ENCODE measurements around the gene QSOX1.

Gene QSOX1

DNA sequence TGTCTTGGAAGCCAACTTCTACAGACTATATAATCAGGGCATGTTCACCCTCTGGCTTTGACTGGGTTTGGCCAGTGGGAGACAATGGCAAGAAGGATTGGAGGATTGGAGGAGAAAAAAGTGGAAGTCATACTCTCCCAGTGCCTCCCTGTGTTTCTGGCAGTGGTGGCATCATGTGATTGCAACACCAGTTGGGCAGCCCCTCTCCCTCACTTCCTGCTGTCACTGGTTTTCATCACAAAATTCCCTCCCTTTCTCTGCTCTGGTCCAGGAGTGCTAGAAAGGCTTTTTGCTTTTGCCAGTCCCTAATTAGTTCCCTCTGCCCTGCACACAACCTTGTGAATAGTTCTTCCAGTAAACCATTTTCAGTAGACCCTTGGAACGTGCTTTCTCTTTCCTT, 3.7 kb upstream of the QSOX1 start:
- no peak for DNase-seq

DNA sequence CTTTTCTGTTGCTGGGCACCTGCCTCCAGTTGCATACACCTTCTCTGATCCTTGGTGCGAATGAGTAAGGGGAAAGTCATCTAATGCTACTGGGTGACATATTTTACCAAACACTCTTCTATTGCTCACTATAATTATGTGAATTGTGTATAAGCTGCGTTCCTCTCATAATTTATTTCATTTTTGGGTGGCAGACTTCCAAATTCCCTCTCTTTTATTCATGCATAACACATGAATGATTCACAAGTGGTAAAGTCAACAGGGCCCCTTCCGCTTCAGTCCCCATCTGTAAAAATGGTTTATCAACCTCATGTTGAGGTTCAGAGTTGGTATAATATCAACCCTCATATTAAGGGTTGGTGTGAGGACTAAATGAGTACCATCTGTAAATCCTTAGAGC, 3.2 kb upstream of the QSOX1 start:
- no peak for DNase-seq

GRCh38 chr1:180152588-180152987, 2.1 kb upstream of the QSOX1 start:
- no peak for DNase-seq

DNA sequence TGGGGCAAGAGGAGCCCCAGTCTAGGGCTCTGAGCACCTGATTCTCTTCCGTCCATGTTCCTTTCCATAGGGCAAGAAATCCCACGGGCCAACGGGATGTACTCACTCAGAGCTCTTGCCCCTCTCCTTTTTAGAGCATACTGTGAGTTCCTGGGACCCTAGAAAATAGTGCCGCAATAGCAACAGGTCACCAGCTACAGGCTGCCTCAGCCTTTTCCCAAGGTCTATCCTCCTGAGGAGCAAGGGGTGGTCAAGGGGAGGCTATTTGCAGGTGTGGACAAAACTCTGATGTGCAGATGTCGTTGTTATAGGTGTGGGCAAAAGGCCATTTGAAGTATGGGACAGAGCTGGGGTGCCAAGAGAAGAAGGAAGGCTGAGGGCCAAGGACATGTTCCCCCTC, 1.6 kb upstream of the QSOX1 start:
- DNase-seq: no peak

GRCh38 chr1:180154003-180154324, 705 bp upstream of the QSOX1 start:
- DNase-seq: peak; percentile 52

DNA sequence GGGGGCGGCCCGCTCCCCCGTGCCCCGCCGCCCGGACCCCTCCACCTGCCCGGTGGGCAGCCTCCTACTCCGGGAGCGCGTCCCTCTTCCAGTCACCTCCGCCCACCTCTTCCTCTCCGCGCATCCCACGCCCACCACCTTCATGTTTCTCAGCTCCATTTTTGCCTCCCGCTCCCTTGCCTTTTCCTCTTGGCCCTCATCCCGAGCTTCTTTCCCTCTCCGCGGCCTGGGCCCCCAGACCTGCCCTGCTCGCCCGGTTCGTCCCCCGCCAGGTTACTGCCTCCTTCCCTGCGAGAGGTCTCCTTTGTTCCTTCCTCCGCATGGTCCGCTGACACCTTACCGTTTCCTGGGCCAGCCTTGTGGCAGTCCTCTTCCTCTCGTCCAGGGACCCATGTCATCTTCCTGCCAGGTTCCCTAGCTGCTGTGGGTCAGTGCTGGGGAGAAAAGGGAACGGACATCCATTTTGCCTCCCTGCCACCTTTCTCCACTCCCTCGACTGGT, 563 bp downstream of the QSOX1 start:
- DNase-seq: peak; percentile 59

DNA sequence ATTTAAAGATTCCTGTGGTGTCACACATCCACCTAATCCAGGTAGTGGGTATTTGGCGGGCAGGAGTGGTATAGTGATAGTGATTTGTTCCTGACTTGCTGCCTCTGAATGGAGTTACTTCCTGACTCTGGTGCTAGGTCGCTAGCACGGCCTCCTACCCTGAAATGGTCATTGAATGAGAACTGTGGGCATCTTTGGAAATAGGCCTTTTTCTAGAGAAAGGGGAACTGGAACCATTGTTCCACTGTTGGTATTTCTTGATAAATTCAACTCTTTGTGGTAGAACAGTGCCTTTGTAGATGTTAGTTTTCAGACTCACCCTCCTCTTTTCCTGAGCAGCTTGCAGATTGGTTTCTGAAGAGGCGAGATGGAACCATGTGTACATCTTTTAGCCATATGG, 1.5 kb downstream of the QSOX1 start:
- DNase-seq: no peak

GRCh38 chr1:180156631-180157091, 2.0 kb downstream of the QSOX1 start:
- no peak for DNase-seq

GRCh38 chr1:180157108-180157507, 2.4 kb downstream of the QSOX1 start:
- no peak for DNase-seq

- DNase-seq: peak; percentile 46
These were observed 2.9 kb downstream of the QSOX1 start for GRCh38 chr1:180157576-180158057.

DNA sequence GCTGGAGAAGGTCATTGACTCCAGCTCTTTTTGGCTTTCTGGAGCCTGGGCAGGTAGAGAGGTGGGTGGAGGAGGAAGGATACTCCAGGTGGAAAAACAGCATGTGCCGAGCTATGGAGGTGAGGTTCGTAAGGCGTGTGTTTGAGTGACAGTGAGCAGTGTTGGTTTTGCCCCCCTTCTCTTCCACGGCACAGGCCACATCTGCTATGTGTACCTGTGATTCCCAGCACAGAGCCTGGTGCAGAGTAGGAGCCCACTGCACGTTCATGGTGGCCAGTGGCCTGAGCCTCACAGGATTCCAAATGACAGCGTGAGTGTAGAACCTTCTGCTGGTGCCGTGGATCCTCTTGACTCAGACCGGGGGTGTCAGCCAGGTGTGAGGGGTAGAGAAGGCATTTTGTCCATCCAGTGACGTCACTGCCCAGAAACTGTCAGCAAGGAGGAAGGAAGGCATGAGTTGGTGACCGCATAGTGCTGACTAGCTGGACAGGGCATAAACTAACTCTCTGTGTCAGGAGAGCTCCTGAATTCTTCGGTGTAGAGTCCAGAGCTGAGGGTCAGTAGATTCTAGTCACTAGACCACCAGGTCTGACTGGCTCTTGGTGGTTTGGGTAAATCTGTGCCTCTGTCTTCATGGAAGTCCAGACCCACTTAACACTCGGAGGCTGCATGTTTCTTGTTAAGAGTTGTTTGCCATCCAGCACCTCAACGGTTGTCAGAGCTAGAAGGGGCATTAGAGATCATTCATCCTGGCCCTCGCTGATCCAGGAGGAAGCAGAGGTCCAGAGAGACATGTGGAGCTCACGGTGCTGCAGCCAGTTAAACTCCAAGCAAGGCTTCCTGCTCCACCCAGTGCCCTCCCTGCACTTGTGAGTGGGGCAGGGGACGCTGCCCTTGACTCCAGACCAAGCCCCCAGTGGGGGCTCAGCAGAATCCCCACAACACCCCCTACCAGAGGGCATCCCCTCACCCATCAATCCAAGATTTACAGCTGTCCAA, 3.8 kb downstream of the QSOX1 start:
- no peak for DNase-seq

- DNase-seq: no peak
These were observed 5.7 kb downstream of the QSOX1 start for GRCh38 chr1:180160357-180160756.

GRCh38 chr1:180163041-180163440, 8.4 kb downstream of the QSOX1 start:
- no peak for DNase-seq

GRCh38 chr1:180165096-180165495, 10.4 kb downstream of the QSOX1 start:
- DNase-seq: no peak

GRCh38 chr1:180165509-180166435, 11.1 kb downstream of the QSOX1 start:
- DNase-seq: peak; percentile 67

DNA sequence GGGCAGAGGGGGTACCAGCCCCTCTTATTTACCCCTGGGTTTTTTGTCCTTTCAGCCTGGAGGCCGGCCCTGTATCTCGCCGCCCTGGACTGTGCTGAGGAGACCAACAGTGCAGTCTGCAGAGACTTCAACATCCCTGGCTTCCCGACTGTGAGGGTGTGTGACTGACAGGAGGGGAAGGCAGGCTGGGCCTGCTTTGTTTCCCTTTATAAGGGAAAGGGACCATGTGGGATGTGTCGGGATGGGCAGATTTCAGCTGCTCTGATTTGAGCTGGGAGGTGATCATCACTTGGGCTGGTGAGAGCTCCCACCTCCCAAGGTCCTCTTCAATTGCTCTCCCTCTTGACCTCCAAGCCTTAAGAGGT, 11.7 kb downstream of the QSOX1 start:
- DNase-seq: no peak

- DNase-seq: peak; percentile 92
These were observed 12.5 kb downstream of the QSOX1 start for GRCh38 chr1:180167021-180167701.

GRCh38 chr1:180167721-180168467, 13.2 kb downstream of the QSOX1 start:
- DNase-seq: no peak

DNA sequence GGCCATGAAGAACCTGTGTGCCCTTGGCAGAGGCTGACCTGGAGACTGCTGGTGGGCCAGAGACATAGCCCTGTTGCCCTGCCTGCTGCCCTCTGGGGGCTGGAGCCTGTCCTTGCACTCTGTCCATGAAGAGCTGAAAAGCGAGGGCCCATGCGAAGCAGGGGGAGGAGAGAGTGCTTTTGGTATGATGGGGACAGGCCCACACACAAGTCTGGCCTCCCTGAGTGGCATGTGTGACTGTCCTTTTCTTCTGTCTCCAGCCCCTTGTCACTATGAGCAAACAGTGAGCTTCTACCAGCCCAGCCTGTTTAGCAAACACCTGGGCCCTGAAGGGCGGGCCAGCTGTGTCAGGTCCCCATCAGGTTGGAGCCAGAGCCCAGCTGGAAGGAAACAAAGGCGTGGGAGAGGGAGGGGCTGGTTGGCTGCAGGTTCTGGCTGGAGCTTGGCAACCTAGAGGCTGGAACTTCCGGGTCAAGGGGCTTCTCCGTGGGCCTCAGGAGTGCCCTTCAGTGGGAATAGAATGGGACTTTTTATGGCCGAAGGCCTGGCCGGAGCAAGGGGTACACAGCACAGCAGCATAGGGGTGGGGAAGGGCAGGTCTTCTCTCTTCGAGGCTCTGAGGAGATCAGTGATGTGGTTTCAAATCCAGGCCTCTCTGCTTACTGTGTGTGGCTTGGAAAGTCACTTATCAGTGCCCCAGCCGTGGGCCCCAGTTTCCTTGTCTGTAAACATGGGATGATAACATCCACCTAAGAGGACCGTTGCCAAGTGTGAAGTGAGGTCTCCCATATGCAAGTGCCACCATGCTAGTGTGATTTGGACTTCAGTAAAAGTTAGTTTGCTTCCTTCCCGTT, 14.3 kb downstream of the QSOX1 start:
- DNase-seq: peak; percentile 74

GRCh38 chr1:180169640-180170195, 15.0 kb downstream of the QSOX1 start:
- no peak for DNase-seq

Measured in NCI-H82 (cell line).